IMR-90 (cell line): ENCODE results near the gene VCP. TPM values are rescaled to one million over a fixed set of nuclear protein-coding genes. Genes with fewer than 3 reads are reported as not detected.

ENCODE experiments used
- ATAC-seq: fragments of 200-7000 bp; cut with Tn5 transposase; 2 replicates; pipeline ENCODE4 v1.9.1; 2020; ENCODE audit warnings: low read depth, mild to moderate bottlenecking, moderate library complexity
- BruUV-seq: library from RNA; stranded (reverse); fragments of 400-500 nt; replicated peaks from 2 replicates; lab custom pipeline; 2021; lab: Mats Ljungman, UMichigan
- CTCF ChIA-PET: fragments of 300-600 bp; formaldehyde crosslinking; extraction: SDS; loops from one replicate; lab custom pipeline; 2021; ENCODE audit warnings: antibody characterized with exemption; lab: Yijun Ruan, JAX
- POLR2A ChIA-PET: fragments of 300-600 bp; sonication (Branson Sonifier 250); formaldehyde crosslinking; loops from one replicate; lab custom pipeline; 2022; ENCODE audit warnings: antibody characterized with exemption; ENCODE audit not compliant: unreplicated experiment; lab: Charles Lee
- DNase-seq: peaks from one replicate; pipeline ENCODE4 v3.0.0; 2013
- H2AFZ ChIP-seq: replicated peaks from 2 replicates; pipeline ENCODE3; 2013; ENCODE audit warnings: low read length, mild to moderate bottlenecking; ENCODE audit not compliant: poor library complexity
- H2AK5ac ChIP-seq: 2 replicates; pipeline ENCODE4 v1.6.1; 2013; ENCODE audit warnings: low read depth, low read length, inconsistent platforms
- H2AK9ac ChIP-seq: replicated peaks from 2 replicates; pipeline ENCODE3; 2013; ENCODE audit warnings: mild to moderate bottlenecking, low read depth, low read length, moderate library complexity; ENCODE audit not compliant: poor library complexity
- H2BK120ac ChIP-seq: 2 replicates; pipeline ENCODE4 v1.6.1; 2013; ENCODE audit warnings: low read depth, low read length, inconsistent platforms
- H2BK15ac ChIP-seq: 3 replicates; pipeline ENCODE4 v1.6.1; 2013; ENCODE audit warnings: low read depth, low read length, inconsistent platforms
- H2BK20ac ChIP-seq: 2 replicates; pipeline ENCODE4 v1.6.1; 2013; ENCODE audit warnings: low read depth, mild to moderate bottlenecking, inconsistent platforms, low read length, moderate library complexity
- H2BK5ac ChIP-seq: 2 replicates; pipeline ENCODE4 v1.6.1; 2013; ENCODE audit warnings: mild to moderate bottlenecking, low read depth, low read length, inconsistent platforms; ENCODE audit not compliant: poor library complexity, severe bottlenecking
- H3K14ac ChIP-seq: replicated peaks from 2 replicates; pipeline ENCODE4 v1.6.1; 2013; ENCODE audit warnings: low read depth, low read length, inconsistent platforms
- H3K18ac ChIP-seq: 2 replicates; pipeline ENCODE4 v1.6.1; 2013; ENCODE audit warnings: low read depth, low read length, control low read depth
- H3K23ac ChIP-seq: 2 replicates; pipeline ENCODE4 v1.6.1; 2013; ENCODE audit warnings: low read depth, low read length, inconsistent platforms
- H3K27ac ChIP-seq: 2 replicates; pipeline ENCODE4 v1.5.1; 2013; ENCODE audit warnings: mild to moderate bottlenecking, control low read depth, low read length; ENCODE audit not compliant: insufficient read depth
- H3K27me3 ChIP-seq: 2 replicates; pipeline ENCODE4 v1.6.1; 2013; ENCODE audit warnings: low read length; ENCODE audit not compliant: control insufficient read depth, insufficient read depth
- H3K36me3 ChIP-seq: 2 replicates; pipeline ENCODE4 v1.6.1; 2013; ENCODE audit warnings: low read length, mixed read lengths; ENCODE audit not compliant: control insufficient read depth, insufficient read depth
- H3K4ac ChIP-seq: 2 replicates; pipeline ENCODE4 v1.6.1; 2013; ENCODE audit warnings: low read depth, low read length, inconsistent platforms
- H3K4me1 ChIP-seq: 2 replicates; pipeline ENCODE4 v1.6.1; 2013; ENCODE audit warnings: low read length, mixed read lengths; ENCODE audit not compliant: control insufficient read depth, insufficient read depth
- H3K4me2 ChIP-seq: 2 replicates; pipeline ENCODE4 v1.6.1; 2013; ENCODE audit warnings: low read depth, mild to moderate bottlenecking, control low read depth, low read length, moderate library complexity
- H3K4me3 ChIP-seq: 2 replicates; pipeline ENCODE4 v1.5.1; 2013; ENCODE audit warnings: low read depth, mild to moderate bottlenecking, control low read depth, low read length, moderate library complexity; ENCODE audit not compliant: insufficient read depth
- H3K56ac ChIP-seq: 2 replicates; pipeline ENCODE4 v1.6.1; 2013; ENCODE audit warnings: low read length, inconsistent platforms; ENCODE audit not compliant: insufficient read depth; ENCODE audit errors: extremely low read depth
- H3K79me1 ChIP-seq, 2 experiments: 2 replicates each; pipeline ENCODE4 v1.6.1; 2013; ENCODE audit warnings: low read length in 2 of 2, inconsistent platforms in 1 of 2, low read depth in 1 of 2
- H3K9ac ChIP-seq: 2 replicates; pipeline ENCODE4 v1.6.1; 2013; ENCODE audit warnings: low read depth, low read length, control low read depth
- H3K9me1 ChIP-seq: 2 replicates; pipeline ENCODE4 v1.6.1; 2013; ENCODE audit warnings: low read length, inconsistent platforms; ENCODE audit not compliant: insufficient read depth
- H3K9me3 ChIP-seq: 2 replicates; pipeline ENCODE4 v1.6.1; 2013; ENCODE audit warnings: low read length; ENCODE audit not compliant: control insufficient read depth, insufficient read depth
- H4K20me1 ChIP-seq: 2 replicates; pipeline ENCODE4 v1.6.1; 2013; ENCODE audit warnings: low read length, inconsistent platforms; ENCODE audit not compliant: insufficient read depth
- H4K5ac ChIP-seq: 2 replicates; pipeline ENCODE4 v1.6.1; 2013; ENCODE audit warnings: mild to moderate bottlenecking, low read depth, low read length, control low read depth
- H4K8ac ChIP-seq, 2 experiments: 2 replicates each; pipeline ENCODE4 v1.6.1; 2013; ENCODE audit warnings: low read depth in 2 of 2, low read length in 2 of 2, control low read depth in 1 of 2, inconsistent platforms in 1 of 2
- H4K91ac ChIP-seq: 2 replicates; pipeline ENCODE4 v1.6.1; 2013; ENCODE audit warnings: low read depth, low read length, inconsistent platforms; ENCODE audit not compliant: insufficient read depth
- BHLHE40 ChIP-seq: fragments of 150-350 bp; IDR thresholded peaks from 2 replicates; pipeline ENCODE4 v1.6.1; 2016; ENCODE audit warnings: mild to moderate bottlenecking, low read depth, low read length
- CEBPB ChIP-seq: IDR thresholded peaks from 2 replicates; pipeline ENCODE4 v1.6.1; 2012; ENCODE audit warnings: low read depth, low read length, improper control_type of control experiment
- MAFK ChIP-seq: IDR thresholded peaks from 2 replicates; pipeline ENCODE4 v1.6.1; 2012; ENCODE audit warnings: low read depth, low read length, improper control_type of control experiment
- RFX5 ChIP-seq: IDR thresholded peaks from 2 replicates; pipeline ENCODE4 v1.8.0; 2012; ENCODE audit warnings: low read depth, mild to moderate bottlenecking, low read length, moderate library complexity
- WGBS, 2 experiments: methylation state at CpG; one replicate each; pipeline versions ENCODE4 v1.1.5 to v1.1.7; 2013; ENCODE audit warnings: missing lambda C conversion rate in 2 of 2; ENCODE audit not compliant: insufficient read length in 1 of 2; ENCODE audit errors: extremely low coverage in 2 of 2; 5-methylcytosine and 5-hydroxymethylcytosine counted together
- dilution Hi-C: fragments of 300-500 bp; cut with HindIII; formaldehyde crosslinking; loops from one replicate; pipeline ENCODE4 v1.14.3; 2018; ENCODE audit warnings: low sequenced_read_pairs; ENCODE audit not compliant: unreplicated experiment
- in situ Hi-C: fragments of 300-500 bp; cut with MboI; formaldehyde crosslinking; loops from 3 replicates; pipeline ENCODE4 v1.14.3; 2019; ENCODE audit warnings: low sequenced_read_pairs, inconsistent platforms, mixed read lengths
- intact Hi-C: fragments of 100-400 bp; cut with micrococcal nuclease; formaldehyde crosslinking; loops from 2 replicates; pipeline ENCODE4 v1.10.0; 2022
- polyA plus RNA-seq, 3 experiments: library from polyadenylated mRNA; depleted of rRNA; stranded (reverse); fragments of >200 nt; gene quantifications; 2 replicates each; pipeline ENCODE4 v1.2.3, GENCODE V29; 2012; ENCODE audit warnings: low replicate concordance in 1 of 3
- total RNA-seq: library from RNA; depleted of rRNA; stranded (reverse); fragments of >200 nt; gene quantifications from 2 replicates; pipeline ENCODE4 v1.2.3, GENCODE V29; 2012
- TF ChIP-seq, protein P1 (sequence below): fragments of 150-350 bp; IDR thresholded peaks from 2 replicates; pipeline ENCODE4 v1.6.1; 2017; ENCODE audit warnings: mild to moderate bottlenecking, antibody characterized with exemption, low read length, low read depth

Gene VCP
- total and polyA plus RNA-seq, 2 of the 4 experiments (the other 2 are of a cell fraction) = 292 to 516 TPM

DNA sequence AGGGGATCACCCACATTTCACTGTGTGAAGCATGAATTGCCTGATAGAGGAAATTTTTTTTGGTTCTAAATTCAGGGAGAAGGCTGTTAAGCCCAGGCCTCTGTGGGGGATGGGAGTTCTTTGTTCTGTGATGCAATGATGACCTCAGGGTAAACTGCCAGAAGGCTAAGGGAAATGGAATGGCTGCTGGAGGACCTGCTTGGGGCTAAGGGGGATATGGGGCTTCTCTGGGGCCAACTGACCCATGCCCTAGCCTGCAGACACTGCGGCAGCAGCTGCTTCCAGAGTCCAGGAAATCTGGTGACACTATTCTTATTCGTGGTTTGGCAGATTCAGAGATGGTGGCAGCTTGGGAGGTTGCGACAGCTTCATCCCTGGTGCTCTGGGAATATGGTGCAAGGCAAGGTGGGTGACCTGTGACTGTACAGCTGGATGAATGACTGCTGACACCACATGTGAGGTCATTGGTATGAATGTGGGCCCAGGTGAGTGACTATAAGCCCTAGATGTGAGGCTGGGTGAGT is 30.3 kb downstream of the VCP start:
- H2BK120ac ChIP-seq = no peak overlapping the region
- ChIA-PET POLR2A (no interaction called here), CTCF (interaction anchor here (0.6 to 2.2 kb wide), 4 partner anchors 9 to 337 kb away, joined by 3 to 6 read pairs (median 4); no protein-coding TSS in a partner anchor)
- no peak overlapping the region for H4K5ac ChIP-seq
- in situ Hi-C loops = no loop called here
- H3K4me3 ChIP-seq = no peak overlapping the region
- no peak overlapping the region for H3K9ac ChIP-seq
- H3K4me2 ChIP-seq = no peak overlapping the region
- H3K4ac ChIP-seq = no peak overlapping the region
- peaks cover 12% of the 10 kb centered on the region; the same call in 1 of the 2 replicates for H3K9me1 ChIP-seq
- peak; percentile 49 for DNase-seq
- no peaks in the 10 kb centered on the region for H3K27me3 ChIP-seq
- no peak overlapping the region for H2AK9ac ChIP-seq
- no peak overlapping the region for H2AK5ac ChIP-seq
- WGBS, 2 experiments = 83% methylated on average over 1 of the region's 3 CpGs; no CpG with 5 or more reads in 1 of the 2 experiments
- no peak overlapping the region for H4K8ac ChIP-seq
- H3K79me1 ChIP-seq = no peaks in the 10 kb centered on the region; a peak in 1 of 4 replicates
- H4K20me1 ChIP-seq = no peaks in the 10 kb centered on the region
- no peaks in the 10 kb centered on the region for H3K9me3 ChIP-seq
- H3K18ac ChIP-seq = no peak overlapping the region
- no peak overlapping the region for H2BK15ac ChIP-seq
- intact Hi-C loops = no loop called here
- H3K27ac ChIP-seq = no peak overlapping the region
- no peak overlapping the region for H3K14ac ChIP-seq
- no peak overlapping the region for H4K91ac ChIP-seq
- no peak overlapping the region for H3K56ac ChIP-seq
- ATAC-seq = peak; percentile 42
- H3K23ac ChIP-seq = no peak overlapping the region
- peaks cover 11% of the 10 kb centered on the region for H3K36me3 ChIP-seq
- TF ChIP-seq RFX5 = no peak
- TF ChIP-seq BHLHE40 = no peak
- peak; percentile 60 for TF ChIP-seq CEBPB
- no peak for TF ChIP-seq MAFK
- TF ChIP-seq, protein P1, sequence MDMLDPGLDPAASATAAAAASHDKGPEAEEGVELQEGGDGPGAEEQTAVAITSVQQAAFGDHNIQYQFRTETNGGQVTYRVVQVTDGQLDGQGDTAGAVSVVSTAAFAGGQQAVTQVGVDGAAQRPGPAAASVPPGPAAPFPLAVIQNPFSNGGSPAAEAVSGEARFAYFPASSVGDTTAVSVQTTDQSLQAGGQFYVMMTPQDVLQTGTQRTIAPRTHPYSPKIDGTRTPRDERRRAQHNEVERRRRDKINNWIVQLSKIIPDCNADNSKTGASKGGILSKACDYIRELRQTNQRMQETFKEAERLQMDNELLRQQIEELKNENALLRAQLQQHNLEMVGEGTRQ = no peak
- no TSS peak for BruUV-seq
- H2BK20ac ChIP-seq = no peak overlapping the region
- H3K4me1 ChIP-seq = peaks cover 11% of the 10 kb centered on the region
- dilution Hi-C loops = no loop called here
- no peak overlapping the region for H2BK5ac ChIP-seq
- H2AFZ ChIP-seq = no peak overlapping the region
